ENCODE data around the gene GSN.

The GSN gene

DNA sequence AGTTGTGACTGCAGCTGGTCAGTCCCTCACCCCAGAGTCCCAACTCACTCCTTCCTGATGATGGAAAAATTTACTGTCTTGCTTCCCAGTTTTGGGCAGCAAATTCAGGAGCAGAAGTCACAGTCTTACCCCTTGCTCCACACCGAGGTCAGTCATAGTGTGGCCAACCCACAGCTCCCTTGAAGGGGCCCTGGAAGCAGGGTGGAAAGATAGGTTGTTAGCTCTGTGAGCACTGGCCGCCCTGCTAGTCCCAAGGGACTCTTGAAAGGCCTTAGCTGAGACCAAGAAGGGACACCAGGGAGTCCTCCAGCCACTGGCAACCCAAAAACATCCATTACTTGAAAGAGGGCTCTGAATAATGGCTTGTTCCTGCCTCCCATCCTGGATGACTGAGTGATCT, 40.0 kb downstream of the GSN start:
- TF ChIP-seq, protein P1, sequence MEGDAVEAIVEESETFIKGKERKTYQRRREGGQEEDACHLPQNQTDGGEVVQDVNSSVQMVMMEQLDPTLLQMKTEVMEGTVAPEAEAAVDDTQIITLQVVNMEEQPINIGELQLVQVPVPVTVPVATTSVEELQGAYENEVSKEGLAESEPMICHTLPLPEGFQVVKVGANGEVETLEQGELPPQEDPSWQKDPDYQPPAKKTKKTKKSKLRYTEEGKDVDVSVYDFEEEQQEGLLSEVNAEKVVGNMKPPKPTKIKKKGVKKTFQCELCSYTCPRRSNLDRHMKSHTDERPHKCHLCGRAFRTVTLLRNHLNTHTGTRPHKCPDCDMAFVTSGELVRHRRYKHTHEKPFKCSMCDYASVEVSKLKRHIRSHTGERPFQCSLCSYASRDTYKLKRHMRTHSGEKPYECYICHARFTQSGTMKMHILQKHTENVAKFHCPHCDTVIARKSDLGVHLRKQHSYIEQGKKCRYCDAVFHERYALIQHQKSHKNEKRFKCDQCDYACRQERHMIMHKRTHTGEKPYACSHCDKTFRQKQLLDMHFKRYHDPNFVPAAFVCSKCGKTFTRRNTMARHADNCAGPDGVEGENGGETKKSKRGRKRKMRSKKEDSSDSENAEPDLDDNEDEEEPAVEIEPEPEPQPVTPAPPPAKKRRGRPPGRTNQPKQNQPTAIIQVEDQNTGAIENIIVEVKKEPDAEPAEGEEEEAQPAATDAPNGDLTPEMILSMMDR (IDR thresholded peaks at IDR 0.05; ENCODE audit: borderline replicate concordance, insufficient read depth, low read depth, low read length) = no peak
- no peak overlapping the region for H3K4me3 ChIP-seq (ENCODE audit: low read depth, low read length)

DNA sequence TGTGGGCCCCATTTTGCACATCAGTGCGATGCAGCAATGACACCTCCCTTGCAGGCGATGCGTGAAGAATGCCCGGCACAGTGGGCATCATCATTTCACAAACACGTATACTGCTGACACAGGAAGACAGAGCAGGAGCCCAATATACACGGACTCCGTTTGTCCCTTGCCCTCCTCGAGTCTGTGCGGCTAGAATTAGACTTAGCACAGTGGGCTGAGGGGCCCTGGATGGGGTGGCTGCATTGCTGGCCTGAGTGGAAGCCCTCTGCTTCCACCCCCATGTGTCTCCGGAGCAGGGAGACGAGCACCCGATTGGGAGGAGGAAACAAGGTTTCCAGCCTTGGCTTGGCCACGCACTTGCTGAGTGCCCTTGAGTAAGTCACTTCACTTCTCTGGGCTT, 40.8 kb downstream of the GSN start:
- no peak overlapping the region for H3K4me3 ChIP-seq (ENCODE audit: low read depth, low read length)
- TF ChIP-seq, protein P1 (IDR thresholded peaks at IDR 0.05; ENCODE audit: borderline replicate concordance, insufficient read depth, low read depth, low read length) = no peak

DNA sequence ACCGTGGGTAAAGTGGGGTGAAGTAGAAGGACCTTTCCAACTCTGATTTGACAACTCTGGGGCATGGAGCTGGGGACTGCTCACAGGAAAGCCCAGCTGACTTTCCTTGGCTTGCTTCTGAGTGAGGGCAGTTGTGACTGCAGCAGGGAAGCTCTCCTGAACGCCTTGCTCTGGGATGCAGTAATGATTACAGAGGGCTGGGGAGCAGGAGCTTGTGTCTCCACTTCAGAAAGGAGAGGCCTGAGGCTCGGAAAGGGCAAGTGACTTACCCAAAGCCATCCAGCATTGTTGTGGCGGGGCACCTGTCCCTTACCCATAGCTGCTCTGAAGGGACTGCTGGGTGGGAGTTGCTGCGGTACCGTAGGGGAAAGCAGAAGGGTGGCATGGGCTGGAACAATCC, 41.2 kb downstream of the GSN start:
- H3K4me3 ChIP-seq (ENCODE audit: low read depth, low read length) = no peak overlapping the region
- TF ChIP-seq, protein P1 (IDR thresholded peaks at IDR 0.05; ENCODE audit: borderline replicate concordance, insufficient read depth, low read depth, low read length) = no peak

DNA sequence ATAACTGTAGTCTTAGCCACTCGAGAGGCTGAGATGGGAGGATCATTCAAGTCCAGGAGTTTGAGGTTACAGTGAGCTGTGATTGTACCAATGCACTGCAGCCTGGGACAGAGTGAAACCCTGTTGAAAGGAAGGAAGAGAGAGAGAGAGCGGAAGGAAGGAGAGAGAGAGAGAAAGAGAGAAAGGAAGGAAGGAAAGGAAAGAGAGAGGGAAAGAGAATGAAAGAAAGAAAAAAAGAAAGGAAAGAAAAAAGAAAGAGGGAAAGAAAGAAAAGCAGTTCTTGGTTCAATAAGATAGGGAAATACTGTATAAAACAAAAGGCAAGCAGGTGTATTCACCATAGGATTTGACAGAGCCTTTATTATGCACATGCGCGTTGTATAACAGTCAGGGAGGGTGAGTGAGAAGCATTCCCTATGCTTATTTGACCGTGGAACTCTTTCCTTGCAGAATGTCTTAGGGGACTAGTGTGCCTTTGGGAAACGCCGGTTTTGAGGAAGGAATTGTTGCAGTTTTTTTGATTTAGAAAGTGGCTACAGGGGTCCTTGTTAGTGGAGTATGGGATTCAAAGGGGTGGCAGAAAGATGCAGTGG, 42.0 kb downstream of the GSN start:
- no peak overlapping the region for H3K4me3 ChIP-seq (ENCODE audit: low read depth, low read length)
- TF ChIP-seq, protein P1 (IDR thresholded peaks at IDR 0.05; ENCODE audit: borderline replicate concordance, insufficient read depth, low read depth, low read length) = no peak

DNA sequence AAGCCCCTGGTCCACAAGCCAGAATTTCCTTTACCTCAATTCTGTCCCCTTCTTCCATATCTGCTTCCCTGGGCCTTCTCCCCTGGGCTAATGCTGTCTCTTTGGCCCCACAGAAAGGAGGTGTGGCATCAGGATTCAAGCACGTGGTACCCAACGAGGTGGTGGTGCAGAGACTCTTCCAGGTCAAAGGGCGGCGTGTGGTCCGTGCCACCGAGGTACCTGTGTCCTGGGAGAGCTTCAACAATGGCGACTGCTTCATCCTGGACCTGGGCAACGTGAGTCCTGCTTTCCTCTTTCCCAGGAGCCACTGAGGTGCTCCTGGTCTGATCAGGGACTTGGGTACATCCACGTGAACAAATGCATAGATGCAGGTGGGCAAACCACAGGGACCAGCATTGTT, 42.6 kb downstream of the GSN start:
- TF ChIP-seq, protein P1 (IDR thresholded peaks at IDR 0.05; ENCODE audit: borderline replicate concordance, insufficient read depth, low read depth, low read length) = no peak
- no peak overlapping the region for H3K4me3 ChIP-seq (ENCODE audit: low read depth, low read length)

DNA sequence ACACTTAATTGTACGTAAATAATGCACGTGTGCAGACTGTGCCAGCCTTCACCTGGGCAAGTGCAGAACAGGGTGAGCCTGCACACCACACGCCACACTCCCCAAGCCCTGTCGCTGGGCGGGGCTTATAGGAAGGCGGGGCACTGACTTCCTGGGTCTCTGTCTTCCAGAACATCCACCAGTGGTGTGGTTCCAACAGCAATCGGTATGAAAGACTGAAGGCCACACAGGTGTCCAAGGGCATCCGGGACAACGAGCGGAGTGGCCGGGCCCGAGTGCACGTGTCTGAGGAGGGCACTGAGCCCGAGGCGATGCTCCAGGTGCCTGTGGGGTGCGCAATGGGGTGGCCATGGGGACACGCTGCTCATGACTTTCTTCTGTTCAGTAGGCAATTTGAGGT, 44.2 kb downstream of the GSN start:
- TF ChIP-seq, protein P1 (IDR thresholded peaks at IDR 0.05; ENCODE audit: borderline replicate concordance, insufficient read depth, low read depth, low read length) = no peak

DNA sequence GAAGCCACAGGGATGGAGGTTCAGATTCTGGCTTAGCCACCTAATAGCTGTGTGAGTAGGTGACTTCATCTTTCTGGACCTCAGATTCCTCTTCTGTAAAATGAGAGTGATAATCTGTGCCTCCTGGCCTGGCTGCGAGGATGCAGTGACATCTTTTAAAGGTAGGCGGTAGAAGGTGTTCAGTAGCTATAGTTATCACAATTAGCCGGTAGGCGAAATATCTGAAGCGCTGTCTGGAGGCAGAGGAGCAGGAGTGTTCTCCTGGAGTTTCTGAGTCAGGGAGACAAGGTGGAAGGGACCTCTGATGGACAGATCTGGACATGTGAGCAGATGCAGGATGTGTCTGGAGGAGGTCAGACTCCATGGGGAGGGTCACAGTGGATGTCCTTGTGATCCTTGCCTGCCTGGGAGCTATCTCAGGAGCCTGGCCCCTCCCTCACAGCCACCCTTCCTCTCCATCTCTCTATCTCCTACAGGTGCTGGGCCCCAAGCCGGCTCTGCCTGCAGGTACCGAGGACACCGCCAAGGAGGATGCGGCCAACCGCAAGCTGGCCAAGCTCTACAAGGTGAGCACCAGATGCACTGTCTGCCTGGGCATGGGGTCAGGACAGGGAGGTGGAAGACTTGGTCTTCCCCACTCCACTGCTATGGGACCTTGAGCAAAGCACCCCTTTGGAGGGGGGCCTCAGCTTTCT, 45.6 kb downstream of the GSN start:
- TF ChIP-seq, protein P1 (IDR thresholded peaks at IDR 0.05; ENCODE audit: borderline replicate concordance, insufficient read depth, low read depth, low read length) = no peak

More for the DNA sequence above, 44.2 kb downstream of the GSN start:
- no peak overlapping the region for H3K4me3 ChIP-seq (ENCODE audit: low read depth, low read length)

More for the DNA sequence above, 45.6 kb downstream of the GSN start:
- no peak overlapping the region for H3K4me3 ChIP-seq (ENCODE audit: low read depth, low read length)
